ENCODE data around the gene C20orf96. TPM values are rescaled to one million over a fixed set of nuclear protein-coding genes. Genes with fewer than 3 reads are reported as not detected.
A peak's percentile ranks its signal among the peaks of the same experiment; 100 is the strongest.

The C20orf96 gene
- total RNA-seq, 1 donor from 2014 or later = 10.8 TPM

GRCh38 chr20:297098-297924, 6.8 kb upstream of the C20orf96 start, which contains the start of gene ZCCHC3:
TSS of gene ZCCHC3 (plus strand) at chr20:297570. CDS start at chr20:297587, 17 bp downstream.
- H3K4me3 Mint-ChIP-seq (ENCODE audit: unreplicated experiment) = peak within 1 kb of the TSS; percentile 94
- peaks cover 48% of the 10 kb centered on the region for H3K4me1 Mint-ChIP-seq (ENCODE audit: low read depth)
- peaks cover 4% of the 10 kb centered on the region for H3K36me3 Mint-ChIP-seq (ENCODE audit: low read depth)
- DNase-seq (ENCODE audit: low spot score) = no peak
- TF ChIP-seq, protein P1, sequence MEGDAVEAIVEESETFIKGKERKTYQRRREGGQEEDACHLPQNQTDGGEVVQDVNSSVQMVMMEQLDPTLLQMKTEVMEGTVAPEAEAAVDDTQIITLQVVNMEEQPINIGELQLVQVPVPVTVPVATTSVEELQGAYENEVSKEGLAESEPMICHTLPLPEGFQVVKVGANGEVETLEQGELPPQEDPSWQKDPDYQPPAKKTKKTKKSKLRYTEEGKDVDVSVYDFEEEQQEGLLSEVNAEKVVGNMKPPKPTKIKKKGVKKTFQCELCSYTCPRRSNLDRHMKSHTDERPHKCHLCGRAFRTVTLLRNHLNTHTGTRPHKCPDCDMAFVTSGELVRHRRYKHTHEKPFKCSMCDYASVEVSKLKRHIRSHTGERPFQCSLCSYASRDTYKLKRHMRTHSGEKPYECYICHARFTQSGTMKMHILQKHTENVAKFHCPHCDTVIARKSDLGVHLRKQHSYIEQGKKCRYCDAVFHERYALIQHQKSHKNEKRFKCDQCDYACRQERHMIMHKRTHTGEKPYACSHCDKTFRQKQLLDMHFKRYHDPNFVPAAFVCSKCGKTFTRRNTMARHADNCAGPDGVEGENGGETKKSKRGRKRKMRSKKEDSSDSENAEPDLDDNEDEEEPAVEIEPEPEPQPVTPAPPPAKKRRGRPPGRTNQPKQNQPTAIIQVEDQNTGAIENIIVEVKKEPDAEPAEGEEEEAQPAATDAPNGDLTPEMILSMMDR (IDR thresholded peaks at IDR 0.05) = peak; percentile 45
- no peaks in the 10 kb centered on the region for H3K27me3 Mint-ChIP-seq (ENCODE audit: low read depth)
- no peaks in the 10 kb centered on the region for H3K9me3 Mint-ChIP-seq (ENCODE audit: low read depth)
- H3K27ac Mint-ChIP-seq (ENCODE audit: unreplicated experiment) = peak within 1 kb of the TSS; percentile 96

DNA sequence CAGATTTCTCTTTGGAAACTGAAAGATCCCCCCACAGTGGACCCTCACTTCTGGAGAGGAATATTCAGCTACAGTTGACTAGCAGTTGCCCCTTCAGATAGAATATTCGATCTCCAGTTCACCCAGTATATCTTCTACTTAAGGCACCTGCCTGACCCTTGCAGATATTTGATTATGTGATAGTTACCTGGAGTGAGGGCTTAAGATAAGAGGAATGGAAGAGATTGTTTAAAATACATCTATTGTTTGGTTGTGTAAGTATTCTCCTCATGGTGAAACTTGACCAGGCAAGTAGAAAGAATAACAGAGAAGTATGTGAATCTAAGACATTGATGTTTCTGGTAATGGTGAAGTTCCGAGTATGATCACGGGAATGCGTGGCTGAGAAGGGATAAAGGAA, 5.3 kb upstream of the C20orf96 start:
- H3K27ac Mint-ChIP-seq (ENCODE audit: unreplicated experiment) = no peak overlapping the region
- H3K4me1 Mint-ChIP-seq (ENCODE audit: low read depth) = peaks cover 33% of the 10 kb centered on the region

DNA sequence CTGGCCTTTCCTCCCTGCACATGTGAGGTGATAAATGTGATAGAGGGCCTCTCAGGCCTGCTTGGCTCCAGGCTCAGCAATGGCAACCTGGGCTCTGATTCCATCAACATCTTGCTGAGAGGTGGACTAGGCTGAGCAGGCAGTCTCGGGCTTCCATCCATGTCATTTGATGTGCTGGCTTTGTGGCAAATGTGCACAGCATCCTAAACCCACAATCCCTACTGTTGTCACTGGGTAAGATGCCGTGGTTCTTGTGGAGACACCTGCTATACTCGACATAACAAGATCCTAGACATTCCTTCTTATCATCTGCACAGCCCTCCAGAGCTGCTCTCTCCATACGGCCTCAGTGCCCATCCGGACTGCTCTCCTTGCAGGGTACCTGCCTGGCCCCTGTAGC, 4.1 kb upstream of the C20orf96 start:
- Mint-ChIP-seq H3K36me3 (ENCODE audit: low read depth) (peaks cover 4% of the 10 kb centered on the region), H3K9me3 (ENCODE audit: low read depth) (no peaks in the 10 kb centered on the region), H3K4me3 (ENCODE audit: unreplicated experiment) (no peak overlapping the region), H3K27ac (ENCODE audit: unreplicated experiment) (no peak overlapping the region), H3K27me3 (ENCODE audit: low read depth) (no peaks in the 10 kb centered on the region), H3K4me1 (ENCODE audit: low read depth) (peaks cover 24% of the 10 kb centered on the region)
- no peak for DNase-seq (ENCODE audit: low spot score)
- TF ChIP-seq, protein P1 (IDR thresholded peaks at IDR 0.05) = no peak

More for the DNA sequence above, 5.3 kb upstream of the C20orf96 start:
- TF ChIP-seq, protein P1 (IDR thresholded peaks at IDR 0.05) = no peak
- H3K4me3 Mint-ChIP-seq (ENCODE audit: unreplicated experiment) = peak overlapping the region; percentile 1
- H3K9me3 Mint-ChIP-seq (ENCODE audit: low read depth) = no peaks in the 10 kb centered on the region
- H3K27me3 Mint-ChIP-seq (ENCODE audit: low read depth) = no peaks in the 10 kb centered on the region
- H3K36me3 Mint-ChIP-seq (ENCODE audit: low read depth) = peaks cover 4% of the 10 kb centered on the region
- no peak for DNase-seq (ENCODE audit: low spot score)

- Mint-ChIP-seq H3K36me3 (ENCODE audit: low read depth) (peaks cover 2% of the 10 kb centered on the region), H3K27me3 (ENCODE audit: low read depth) (no peaks in the 10 kb centered on the region), H3K9me3 (ENCODE audit: low read depth) (peaks cover 4% of the 10 kb centered on the region), H3K4me3 (ENCODE audit: unreplicated experiment) (no peak overlapping the region), H3K4me1 (ENCODE audit: low read depth) (peaks cover 15% of the 10 kb centered on the region), H3K27ac (ENCODE audit: unreplicated experiment) (no peak overlapping the region)
- no peak for DNase-seq (ENCODE audit: low spot score)
- TF ChIP-seq, protein P1 (IDR thresholded peaks at IDR 0.05) = no peak
Observed at GRCh38 chr20:289693-290083, 862 bp downstream of the C20orf96 start.

- Mint-ChIP-seq H3K4me1 (ENCODE audit: low read depth) (peaks cover 15% of the 10 kb centered on the region), H3K27ac (ENCODE audit: unreplicated experiment) (no peak overlapping the region), H3K4me3 (ENCODE audit: unreplicated experiment) (no peak overlapping the region), H3K36me3 (ENCODE audit: low read depth) (peaks cover 2% of the 10 kb centered on the region), H3K9me3 (ENCODE audit: low read depth) (peaks cover 4% of the 10 kb centered on the region), H3K27me3 (ENCODE audit: low read depth) (no peaks in the 10 kb centered on the region)
- DNase-seq (ENCODE audit: low spot score) = no peak
- TF ChIP-seq, protein P1 (IDR thresholded peaks at IDR 0.05) = no peak
Observed at GRCh38 chr20:288956-289692, 1.4 kb downstream of the C20orf96 start.
